Spleen (tissue), 7 donors: ENCODE results near the gene TMEM45A.

Source experiments
- POLR2A ChIP-seq, 3 donors: fragments of 450-650 bp; IDR thresholded peaks; one replicate each; pipeline ENCODE4 v1.5.1; 2017; ENCODE audit warnings: antibody characterized with exemption in 3 of 3, mild to moderate bottlenecking in 1 of 3
- TF ChIP-seq, protein P1 (sequence below), 11 experiments: fragments of 200-600 bp in 7 of 11; fragments of 450-650 bp in 4 of 11; sonication (generic) in 4 of 11; IDR thresholded peaks in 8 of 11; conservative IDR thresholded peaks in 3 of 11; 1 replicate in 7 of 11; 2 replicates in 4 of 11; pipeline versions ENCODE4 v1.4.0 to v1.8.0; 2016 to 2021; ENCODE audit warnings: antibody characterized with exemption in 11 of 11, inconsistent platforms in 4 of 11, mild to moderate bottlenecking in 1 of 11
- donor health status: DM: no; HTN: no; CAD: no; lungs with moderate emphysema.
- donor health status: DM: no; HTN: no; CAD: no.
- donor health status: DM: no; HTN: no; CAD: no.

DNA sequence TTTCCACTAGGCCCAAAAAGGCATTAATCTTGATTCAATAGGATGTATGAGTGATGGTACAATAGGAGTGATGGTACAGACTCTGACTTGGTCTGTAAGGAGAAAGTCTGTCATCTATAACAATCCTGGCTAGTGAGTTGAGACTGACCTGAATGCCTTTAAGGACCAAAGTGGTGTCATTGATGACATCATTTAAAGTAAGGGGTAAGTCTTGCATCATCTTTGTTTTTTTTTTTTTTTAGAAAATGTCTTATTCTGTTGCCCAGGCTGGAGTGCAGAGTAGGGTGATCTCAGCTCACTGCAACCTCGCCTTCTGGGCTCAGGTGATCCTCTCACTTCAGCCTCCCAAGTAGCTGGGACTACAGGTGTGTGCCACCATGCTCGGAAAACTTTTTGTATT is 5.6 kb upstream of the TMEM45A start:
- TF ChIP-seq, protein P1, sequence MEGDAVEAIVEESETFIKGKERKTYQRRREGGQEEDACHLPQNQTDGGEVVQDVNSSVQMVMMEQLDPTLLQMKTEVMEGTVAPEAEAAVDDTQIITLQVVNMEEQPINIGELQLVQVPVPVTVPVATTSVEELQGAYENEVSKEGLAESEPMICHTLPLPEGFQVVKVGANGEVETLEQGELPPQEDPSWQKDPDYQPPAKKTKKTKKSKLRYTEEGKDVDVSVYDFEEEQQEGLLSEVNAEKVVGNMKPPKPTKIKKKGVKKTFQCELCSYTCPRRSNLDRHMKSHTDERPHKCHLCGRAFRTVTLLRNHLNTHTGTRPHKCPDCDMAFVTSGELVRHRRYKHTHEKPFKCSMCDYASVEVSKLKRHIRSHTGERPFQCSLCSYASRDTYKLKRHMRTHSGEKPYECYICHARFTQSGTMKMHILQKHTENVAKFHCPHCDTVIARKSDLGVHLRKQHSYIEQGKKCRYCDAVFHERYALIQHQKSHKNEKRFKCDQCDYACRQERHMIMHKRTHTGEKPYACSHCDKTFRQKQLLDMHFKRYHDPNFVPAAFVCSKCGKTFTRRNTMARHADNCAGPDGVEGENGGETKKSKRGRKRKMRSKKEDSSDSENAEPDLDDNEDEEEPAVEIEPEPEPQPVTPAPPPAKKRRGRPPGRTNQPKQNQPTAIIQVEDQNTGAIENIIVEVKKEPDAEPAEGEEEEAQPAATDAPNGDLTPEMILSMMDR (IDR thresholded peaks at IDR 0.05 in 8 of 11, conservative IDR thresholded peaks at IDR 0.05 in 3 of 11), result no peak
- TF ChIP-seq POLR2A (IDR thresholded peaks at IDR 0.05), result no peak
